ENCODE results near the gene TSGA10.

The TSGA10 gene

DNA sequence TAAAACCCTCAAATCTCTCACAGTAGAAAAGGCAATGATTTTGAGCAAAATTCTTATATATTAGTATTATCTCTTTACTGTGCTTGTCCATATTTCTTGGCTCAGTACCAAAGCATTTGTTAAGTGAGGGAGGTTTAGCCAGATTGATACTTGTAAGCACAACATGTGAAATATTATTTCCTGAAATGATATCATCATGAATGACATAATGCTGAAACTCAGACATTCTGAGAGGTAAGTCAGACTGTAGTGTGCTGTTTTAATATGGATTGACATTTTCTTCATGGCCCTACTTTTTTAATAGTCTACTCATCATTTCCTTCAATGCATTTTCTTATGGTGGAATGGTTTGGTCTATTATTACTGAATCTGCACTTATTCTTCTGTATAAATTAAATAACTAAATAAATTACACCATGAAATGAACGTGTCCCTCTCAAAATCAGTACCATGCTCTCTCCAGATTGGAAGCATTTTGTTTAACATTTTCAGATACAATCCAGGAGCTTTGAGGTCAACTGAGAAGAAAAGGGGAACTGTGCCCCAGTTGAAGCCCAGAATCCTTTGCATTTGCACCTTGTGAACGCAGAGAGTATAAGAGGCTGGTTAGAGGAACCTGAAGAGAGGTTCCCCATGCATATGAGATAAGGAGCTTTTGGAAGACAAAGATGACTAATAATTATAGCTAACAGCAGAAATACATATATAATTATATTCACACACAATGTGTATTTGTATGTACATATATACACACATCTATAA is 168.7 kb downstream of the TSGA10 start:
- Mint-ChIP-seq H3K27ac (no peak overlapping the region), H3K9me3 (peaks cover 8% of the 10 kb centered on the region), H3K4me3 (no peak overlapping the region), H3K27me3 (peaks cover under 1% of the 10 kb centered on the region), H3K4me1 (ENCODE audit: low read depth) (no peaks in the 10 kb centered on the region), H3K36me3 (ENCODE audit: low read depth) (no peaks in the 10 kb centered on the region)
- intact Hi-C loops (cut with micrococcal nuclease) = no loop called here

DNA sequence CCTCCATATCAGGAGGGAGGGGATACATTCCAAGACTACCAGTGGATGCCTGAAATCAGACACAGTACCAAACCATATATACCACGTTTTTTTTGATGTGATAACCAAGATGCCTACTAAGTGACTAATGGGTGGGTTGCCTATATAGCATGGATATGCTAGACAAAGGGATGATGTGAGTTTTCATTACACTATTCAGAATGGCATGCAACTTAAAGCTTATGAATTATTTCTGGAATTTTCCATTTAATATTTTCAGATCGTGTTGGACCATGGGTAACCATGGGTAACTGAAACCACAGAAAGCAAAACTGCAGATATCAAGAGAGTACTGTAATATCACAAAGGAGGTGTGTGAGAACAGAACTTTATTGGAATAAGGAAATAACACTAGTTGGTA is 179.1 kb downstream of the TSGA10 start:
- H3K36me3 Mint-ChIP-seq (ENCODE audit: low read depth) = no peaks in the 10 kb centered on the region
- no peak overlapping the region for H3K27ac Mint-ChIP-seq
- intact Hi-C loops (cut with micrococcal nuclease) = no loop called here
- no peak overlapping the region for H3K4me3 Mint-ChIP-seq
- H3K9me3 Mint-ChIP-seq = peaks cover 50% of the 10 kb centered on the region
- H3K27me3 Mint-ChIP-seq = no peaks in the 10 kb centered on the region
- no peaks in the 10 kb centered on the region for H3K4me1 Mint-ChIP-seq (ENCODE audit: low read depth)

DNA sequence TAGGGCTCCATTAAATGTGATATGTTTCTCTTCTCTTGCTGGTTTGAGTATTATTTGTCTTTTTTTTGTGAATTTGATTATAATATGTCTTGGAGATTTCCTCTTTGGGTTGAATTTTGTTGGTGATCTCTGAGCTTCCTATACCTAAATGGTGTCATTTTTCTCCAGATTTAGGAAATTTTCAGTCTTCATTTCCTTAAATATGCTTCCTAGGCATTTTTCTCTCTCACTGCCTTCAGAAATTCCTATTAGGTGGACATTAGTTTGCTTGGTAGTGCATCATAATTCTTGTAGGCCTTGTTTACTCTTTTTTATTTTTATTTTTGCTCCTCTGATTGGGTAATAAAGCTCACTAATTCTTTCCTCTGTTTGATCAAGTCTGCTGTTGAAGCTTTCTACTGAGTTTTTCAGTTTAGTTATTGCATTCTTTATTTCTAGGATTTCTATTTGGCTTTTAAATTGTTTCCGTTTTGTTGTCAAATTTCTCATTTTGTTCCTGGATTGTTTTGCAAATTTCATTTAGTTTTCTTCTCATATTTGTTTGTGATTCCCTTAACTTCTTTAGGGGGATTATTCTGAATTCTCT is 182.1 kb downstream of the TSGA10 start:
- Mint-ChIP-seq H3K27me3 (no peaks in the 10 kb centered on the region), H3K27ac (no peak overlapping the region), H3K4me1 (ENCODE audit: low read depth) (no peaks in the 10 kb centered on the region), H3K9me3 (peaks cover 54% of the 10 kb centered on the region), H3K4me3 (no peak overlapping the region), H3K36me3 (ENCODE audit: low read depth) (no peaks in the 10 kb centered on the region)
- intact Hi-C loops (cut with micrococcal nuclease) = no loop called here

DNA sequence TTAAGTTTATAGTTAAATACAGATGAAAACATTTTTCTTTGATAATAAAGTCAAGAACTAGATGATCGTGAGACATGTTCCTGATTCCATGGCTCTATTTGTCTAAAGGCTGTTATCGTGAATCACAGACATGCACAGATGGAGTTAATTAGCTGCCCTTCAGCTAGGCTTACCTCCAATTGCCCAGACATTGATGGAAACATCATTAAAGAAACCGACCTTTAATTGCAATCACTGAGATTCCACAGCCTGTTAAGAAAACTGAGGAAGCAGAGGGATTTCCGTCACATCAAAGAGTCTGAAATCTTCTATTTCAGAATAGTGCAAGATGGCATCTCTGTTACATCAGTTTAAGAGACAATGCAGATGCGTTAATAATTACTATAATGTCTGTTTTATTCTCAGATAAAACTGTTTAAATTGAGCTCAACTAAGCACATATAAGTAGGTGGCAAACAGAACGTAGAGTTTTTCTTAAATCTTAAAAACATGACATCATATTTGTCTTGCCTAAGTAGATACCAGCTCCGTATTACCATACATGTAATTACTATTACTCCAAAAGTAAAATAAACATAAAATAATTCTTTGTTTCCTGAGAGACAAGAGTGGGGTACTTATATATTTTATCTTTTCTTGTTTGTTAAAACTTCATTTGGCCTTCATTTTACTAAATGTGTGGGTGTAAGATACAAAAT is 194.8 kb downstream of the TSGA10 start:
- Mint-ChIP-seq H3K4me1 (ENCODE audit: low read depth) (no peaks in the 10 kb centered on the region), H3K4me3 (no peak overlapping the region), H3K9me3 (peaks cover 20% of the 10 kb centered on the region)

DNA sequence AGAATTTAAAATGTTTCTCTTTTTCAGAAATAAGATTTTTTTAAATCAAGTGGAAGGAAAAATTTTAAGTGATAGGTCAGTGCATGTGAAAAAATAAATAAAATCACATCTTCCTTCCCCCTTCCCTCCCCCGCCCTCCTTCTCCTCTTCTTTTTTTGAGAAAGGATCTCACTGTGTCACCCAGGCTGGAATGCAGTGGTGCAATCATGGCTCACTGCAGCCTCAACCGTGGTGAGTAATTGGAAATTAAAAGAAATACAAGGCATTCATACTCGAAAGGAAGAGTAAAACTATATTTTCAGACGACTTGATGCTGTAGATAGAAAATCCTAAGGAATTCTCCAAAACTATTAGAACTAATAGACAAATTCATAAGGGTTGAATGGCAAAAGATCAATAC is 201.8 kb downstream of the TSGA10 start:
- intact Hi-C loops (cut with micrococcal nuclease) = no loop called here
- no peak overlapping the region for H3K4me3 Mint-ChIP-seq
- peaks cover 37% of the 10 kb centered on the region for H3K27me3 Mint-ChIP-seq
- no peaks in the 10 kb centered on the region for H3K4me1 Mint-ChIP-seq (ENCODE audit: low read depth)
- no peaks in the 10 kb centered on the region for H3K36me3 Mint-ChIP-seq (ENCODE audit: low read depth)
- H3K27ac Mint-ChIP-seq = no peak overlapping the region
- H3K9me3 Mint-ChIP-seq = no peaks in the 10 kb centered on the region

More for the DNA sequence above, 194.8 kb downstream of the TSGA10 start:
- H3K27me3 Mint-ChIP-seq = peaks cover 2% of the 10 kb centered on the region
- intact Hi-C loops (cut with micrococcal nuclease) = no loop called here
- H3K36me3 Mint-ChIP-seq (ENCODE audit: low read depth) = no peaks in the 10 kb centered on the region
- no peak overlapping the region for H3K27ac Mint-ChIP-seq

DNA sequence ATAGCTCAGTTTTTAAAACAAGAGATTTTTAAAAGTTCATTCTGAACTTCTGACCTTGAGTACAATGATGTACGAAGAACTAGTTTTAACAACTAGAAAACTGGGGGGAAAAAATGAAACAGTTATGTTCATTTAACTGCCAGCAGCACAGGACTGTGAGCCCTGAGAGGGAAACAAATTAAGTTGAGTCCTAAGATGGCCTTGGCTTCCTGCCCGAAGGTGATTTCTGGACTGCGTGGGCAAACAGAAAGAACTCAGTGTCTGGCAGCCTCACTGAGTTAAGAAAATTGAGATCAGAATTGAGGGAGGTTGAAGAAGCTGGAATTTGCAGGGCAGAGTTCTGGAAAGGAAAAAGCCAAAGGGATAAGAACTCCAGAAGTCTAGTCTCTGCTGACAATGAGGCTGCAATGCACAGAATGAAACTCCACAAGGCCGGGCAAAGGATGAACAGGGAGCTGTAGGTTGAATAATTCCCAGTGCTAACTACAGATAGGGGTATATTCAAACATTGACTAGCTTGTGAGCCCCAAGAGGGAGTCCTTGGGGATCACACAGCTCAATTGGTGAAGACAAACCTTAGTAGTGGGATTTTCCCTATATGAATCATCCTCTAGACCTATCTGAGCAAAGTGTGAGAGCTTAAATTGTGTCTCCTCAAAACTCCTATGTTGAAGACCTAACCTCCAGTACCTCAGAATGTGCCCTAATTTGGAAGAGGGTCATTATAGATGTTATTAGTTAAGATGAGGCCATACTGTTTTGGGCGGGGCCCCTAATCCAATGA is 205.6 kb downstream of the TSGA10 start:
- H3K4me3 Mint-ChIP-seq = no peak overlapping the region
- H3K36me3 Mint-ChIP-seq (ENCODE audit: low read depth) = no peaks in the 10 kb centered on the region
- no peaks in the 10 kb centered on the region for H3K4me1 Mint-ChIP-seq (ENCODE audit: low read depth)
- no peaks in the 10 kb centered on the region for H3K9me3 Mint-ChIP-seq
- no peak overlapping the region for H3K27ac Mint-ChIP-seq
- intact Hi-C loops (cut with micrococcal nuclease) = no loop called here
- peaks cover 35% of the 10 kb centered on the region for H3K27me3 Mint-ChIP-seq

DNA sequence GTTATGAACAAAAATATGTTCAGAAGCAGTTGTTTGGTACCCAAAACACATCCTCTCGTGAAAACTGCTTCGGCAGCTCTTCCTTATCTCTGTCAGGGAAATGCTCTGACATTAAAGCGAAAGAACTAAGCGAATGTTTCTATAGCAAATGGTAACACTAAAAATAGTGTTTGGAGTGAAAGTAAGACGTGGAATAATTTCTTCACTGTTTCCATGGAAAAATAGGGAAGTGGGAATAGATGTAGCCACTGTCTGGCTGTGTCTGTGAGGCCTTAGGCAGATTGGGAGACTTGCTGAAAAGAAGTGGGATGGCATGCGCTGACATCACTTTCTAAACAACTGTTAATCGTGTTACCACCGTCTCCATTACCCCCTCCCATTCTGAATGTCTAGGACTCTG is 207.2 kb downstream of the TSGA10 start:
- no peaks in the 10 kb centered on the region for H3K4me1 Mint-ChIP-seq (ENCODE audit: low read depth)
- H3K9me3 Mint-ChIP-seq = no peaks in the 10 kb centered on the region
- H3K36me3 Mint-ChIP-seq (ENCODE audit: low read depth) = no peaks in the 10 kb centered on the region
- H3K27me3 Mint-ChIP-seq = peaks cover 30% of the 10 kb centered on the region
- H3K4me3 Mint-ChIP-seq = no peak overlapping the region
- no peak overlapping the region for H3K27ac Mint-ChIP-seq
- intact Hi-C loops (cut with micrococcal nuclease) = no loop called here
